ENCODE results near the gene BRD9.
"Not testable (repeated sequence)": the region's sequence is repeated elsewhere in the genome, so short reads cannot be mapped to it uniquely, and the experiment has no call there.

BRD9 gene

DNA sequence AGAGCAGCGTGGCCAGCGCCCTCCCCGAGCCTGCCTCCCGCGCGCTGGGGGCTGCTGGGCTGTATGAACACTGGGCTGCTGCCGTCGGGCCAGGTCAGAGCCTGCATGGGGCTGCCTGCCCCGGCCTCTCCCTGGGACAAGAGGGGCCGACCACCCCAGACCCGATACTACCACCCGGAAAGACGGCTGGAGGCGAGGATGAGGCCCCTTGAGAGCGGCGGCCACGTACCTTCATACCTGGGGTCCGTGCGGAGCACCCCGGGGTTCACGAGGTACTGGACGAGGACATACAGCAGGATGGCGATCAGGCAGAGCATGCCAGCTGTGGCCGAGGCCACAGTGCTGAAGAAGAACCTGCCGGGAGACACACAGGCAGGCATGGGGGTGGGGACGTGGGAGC is 49.2 kb downstream of the BRD9 start:
- DNase-seq = peak; percentile 21

DNA sequence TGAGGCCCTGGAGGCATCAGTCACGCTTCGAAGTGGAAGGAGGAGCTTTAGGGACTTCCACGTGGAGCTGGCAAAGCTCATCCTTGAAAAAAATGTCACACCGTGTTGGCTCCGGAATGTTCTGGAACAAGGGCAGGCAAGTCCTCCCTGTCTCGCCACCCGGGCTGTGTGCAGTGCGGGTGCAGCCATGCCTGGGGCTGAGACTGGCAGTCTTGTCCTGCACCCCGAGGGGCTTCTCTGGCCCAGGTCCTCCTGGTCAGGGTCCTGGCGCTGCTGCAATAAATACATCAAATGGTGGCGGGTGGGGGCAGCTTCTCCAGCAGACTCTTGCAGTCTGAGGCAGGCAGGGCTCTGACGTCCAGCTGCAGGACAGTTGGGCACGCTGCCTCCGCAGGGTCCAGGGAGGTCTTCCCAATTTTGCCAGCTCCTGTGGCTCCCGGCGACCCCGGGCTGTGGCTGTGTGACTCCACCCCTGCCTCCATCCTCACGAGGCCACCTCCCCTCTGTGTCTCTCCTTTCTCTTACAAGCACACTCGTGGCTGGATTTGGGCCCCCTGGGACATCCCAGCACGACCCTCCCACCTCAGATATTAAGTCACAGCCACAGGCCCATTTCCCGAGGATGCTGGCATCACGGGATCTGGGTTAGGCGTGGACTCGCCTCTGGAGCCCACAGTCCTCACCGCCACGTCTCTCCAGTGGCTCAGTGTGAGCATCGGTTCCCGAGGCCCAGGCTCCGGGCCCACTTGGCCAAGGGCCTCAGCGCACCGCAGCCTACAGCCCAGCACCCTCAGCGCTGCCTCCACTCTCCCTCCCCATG is 50.0 kb downstream of the BRD9 start:
- DNase-seq = peak; percentile 23

DNA sequence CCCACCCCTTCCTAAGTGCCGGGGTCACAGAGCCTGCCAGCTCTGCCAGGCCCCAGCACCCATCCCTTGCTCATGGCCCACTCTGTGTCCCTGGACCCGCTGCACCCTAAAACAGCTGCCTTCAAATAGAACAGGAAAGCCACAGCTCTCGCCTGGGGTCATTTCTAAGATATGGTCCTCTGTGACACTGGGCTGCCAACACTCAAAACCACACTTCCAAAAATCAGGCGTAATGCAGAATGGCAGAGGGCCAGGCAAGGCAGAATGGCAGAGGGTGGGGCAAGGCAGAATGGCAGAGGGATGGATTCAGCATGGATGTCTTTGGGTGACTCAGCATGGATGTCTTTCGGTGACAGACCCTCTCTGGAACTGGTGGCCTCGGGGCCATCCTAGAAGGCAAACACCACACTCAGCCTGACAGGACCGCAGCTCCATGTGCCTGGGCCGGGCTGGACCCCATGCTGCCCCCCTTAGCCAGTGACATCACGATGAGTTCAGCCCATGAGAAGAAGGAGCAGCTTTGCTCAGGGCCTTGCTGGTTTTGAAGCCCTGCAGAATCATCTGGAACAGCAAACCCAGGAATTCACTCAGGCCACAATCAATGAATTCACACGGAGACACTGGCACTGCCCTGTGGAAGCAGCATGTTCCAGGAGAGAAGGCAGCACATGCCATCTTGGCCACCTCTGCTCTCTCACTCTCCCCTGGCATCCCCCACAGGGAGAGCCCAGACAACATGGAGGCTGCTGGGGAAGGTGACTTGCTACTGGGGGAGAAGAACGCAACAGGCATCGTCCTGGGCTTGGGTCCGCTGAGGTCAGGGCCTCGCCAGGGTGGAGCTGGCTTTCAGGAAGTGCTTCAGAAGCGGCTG is 50.8 kb downstream of the BRD9 start:
- peak; percentile 26 for DNase-seq

DNA sequence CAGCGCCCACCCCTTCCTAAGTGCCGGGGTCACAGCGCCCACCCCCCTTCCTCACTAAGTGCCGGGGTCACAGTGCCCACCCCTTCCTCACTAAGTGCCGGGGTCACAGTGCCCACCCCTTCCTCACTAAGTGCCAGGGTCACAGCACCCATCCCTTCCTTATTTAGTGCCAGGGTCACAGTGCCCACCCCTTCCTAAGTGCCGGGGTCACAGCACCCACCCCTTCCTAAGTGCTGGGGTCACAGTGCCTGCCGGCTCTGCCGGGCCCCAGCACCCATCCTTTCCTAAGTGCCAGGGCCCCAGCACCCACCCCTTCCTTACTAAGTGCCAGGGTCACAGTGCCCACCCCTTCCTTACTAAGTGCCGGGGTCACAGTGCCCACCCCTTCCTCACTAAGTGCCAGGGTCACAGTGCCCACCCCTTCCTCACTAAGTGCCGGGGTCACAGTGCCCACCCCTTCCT is 51.6 kb downstream of the BRD9 start:
- DNase-seq = peak; percentile 23

DNA sequence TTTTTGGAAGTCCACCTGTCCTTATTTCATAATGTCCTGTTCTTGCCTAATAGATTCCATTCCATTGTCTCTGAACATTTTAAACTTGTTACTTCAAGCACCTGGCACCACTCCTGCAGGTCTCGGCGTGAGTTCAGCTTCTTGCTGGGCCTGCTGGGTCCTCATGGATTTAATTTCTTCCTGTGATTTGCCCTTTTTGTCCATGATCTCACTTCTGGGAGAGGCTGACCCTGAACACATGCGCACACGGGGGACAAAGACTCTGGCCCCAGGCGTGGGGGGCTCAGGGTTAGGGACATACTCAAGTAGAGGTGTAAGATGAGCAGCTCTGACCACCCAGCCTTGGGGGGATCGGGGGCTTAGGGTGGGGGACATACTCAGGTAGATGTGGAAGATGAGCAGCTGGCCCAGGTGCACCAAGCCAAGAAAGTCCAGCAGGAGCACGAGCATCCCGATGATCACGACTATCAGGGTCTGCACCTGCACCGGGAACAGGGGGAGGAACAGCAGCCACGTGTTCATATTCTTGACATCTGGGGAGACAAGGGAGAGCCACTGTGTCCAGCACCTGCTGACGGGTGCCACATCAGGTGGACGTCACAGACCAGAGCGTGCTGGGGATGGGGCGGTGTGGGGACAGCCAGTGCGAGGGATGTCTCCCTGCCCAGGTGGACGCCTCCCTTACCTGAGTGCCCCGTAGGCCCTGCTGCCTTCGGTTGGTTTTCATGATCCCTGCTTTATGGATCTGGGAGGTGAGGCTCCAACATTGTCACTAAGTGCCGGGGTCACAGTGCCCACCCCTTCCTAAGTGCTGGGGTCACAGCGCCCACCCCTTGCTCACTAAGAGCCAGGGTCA is 52.3 kb downstream of the BRD9 start:
- peak; percentile 21 for DNase-seq

DNA sequence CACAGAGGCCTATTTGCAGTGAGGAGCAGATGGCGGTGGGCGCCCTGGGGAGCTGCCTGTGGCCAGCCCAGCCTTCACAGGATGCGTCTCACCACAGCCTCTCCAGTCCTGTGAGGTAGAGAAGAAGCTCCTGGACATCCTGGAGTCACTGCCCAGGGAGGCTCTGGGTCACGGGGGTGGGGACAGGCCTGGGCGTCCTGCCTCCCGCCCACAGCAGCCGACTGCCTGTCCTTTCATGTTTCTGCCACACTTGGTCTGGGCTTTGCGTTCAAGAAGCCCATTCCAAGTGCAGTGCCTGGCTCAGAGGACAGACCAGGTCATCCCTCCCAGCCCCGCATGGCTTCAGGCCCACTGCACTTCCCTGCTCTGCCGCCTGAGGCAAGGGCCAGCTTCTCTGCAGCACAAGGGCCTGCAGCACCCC is 54.2 kb downstream of the BRD9 start:
- not testable (repeated sequence) for DNase-seq

DNA sequence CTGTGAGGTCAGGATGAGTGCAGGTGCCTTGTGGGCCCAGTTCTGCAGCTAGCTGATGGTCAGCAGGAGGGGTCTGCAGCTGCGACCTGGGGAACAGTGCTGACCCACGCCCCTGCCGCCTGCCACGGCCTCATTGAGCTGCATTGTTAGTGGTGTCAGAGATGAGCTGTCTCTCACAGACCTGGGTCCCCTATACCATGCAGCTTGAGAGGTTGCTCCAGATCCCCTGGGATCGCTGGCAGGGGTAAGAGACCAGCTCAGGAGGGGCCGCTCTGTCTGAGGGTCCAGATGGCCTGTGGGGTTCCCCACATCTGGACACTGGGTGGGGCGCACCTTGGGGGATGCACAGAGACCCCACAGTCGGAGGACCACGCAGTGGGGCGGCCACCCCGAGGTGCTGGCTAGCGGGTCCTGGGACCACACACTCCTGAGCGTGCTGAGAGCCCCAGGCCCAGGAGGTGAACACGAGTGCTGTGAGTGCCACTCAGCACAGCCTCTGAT is 54.9 kb downstream of the BRD9 start:
- DNase-seq = not testable (repeated sequence)

DNA sequence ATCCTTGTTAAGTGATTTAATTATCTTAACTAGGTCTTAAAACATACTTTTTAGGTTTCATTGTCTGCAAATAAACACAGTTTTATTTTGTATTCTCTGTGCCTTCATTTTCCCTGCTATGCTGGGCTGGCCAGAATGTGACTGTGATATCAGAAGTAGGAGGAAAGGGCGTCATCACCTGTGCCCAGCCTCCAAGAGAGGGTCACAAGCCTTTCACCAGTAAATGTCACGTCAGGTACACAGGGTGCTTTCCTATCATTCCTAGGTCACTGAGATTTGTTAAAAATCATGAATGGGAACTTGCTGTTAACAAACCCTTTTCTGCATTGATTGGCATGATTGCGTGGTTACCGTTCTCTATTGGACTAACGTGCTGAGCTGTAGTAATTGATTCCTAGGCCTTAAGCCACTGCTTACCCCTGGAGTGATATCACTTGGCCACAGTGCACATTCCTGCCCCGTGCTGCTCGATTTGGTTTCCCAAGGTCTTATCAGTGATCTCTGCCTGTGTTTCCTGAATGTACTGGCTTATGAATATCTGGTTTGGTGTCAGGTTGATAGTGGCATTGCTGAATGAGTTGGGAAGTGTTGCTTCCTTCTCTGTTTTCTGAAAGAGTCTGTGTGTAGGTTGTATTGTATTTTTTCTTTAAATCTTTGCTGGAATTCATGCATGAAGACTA is 56.5 kb downstream of the BRD9 start:
- DNase-seq = not testable (repeated sequence)

DNA sequence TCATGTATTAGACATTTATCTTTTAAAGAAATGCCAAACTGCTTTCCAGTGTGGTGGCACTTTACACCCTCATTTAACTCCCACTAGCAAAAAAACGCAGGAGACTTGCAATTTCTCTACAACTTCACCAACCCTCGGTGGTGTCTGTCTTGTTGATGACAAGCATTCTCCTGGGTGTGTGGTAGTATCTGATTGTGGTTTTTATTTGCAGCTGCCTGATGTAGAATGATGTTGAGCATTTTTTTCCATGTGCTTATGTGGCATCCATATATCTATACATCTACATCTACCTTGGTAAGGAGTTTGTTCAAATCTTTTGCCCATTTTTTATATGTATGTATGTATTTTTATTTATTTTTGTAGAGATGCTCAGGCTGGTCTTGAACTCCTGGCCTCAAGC is 58.6 kb downstream of the BRD9 start:
- DNase-seq = not testable (repeated sequence)

DNA sequence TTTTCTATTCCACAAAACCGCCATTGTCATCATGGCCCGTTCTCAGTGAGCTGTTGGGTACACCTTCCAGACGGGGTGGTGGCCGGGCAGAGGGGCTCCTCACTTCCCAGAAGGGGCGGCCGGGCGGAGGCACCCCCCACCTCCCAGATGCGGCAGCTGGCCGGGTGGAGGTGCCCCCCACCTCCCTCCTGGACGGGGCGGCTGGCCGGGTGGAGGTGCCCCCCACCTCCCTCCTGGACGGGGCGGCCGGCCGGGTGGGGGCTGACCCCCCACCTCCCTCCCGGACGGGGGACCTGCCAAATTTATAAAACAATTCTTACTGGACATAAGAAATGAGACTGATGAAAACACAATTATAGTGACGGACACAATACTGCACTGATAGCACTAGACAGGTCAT is 64.4 kb downstream of the BRD9 start:
- DNase-seq = not testable (repeated sequence)

DNA sequence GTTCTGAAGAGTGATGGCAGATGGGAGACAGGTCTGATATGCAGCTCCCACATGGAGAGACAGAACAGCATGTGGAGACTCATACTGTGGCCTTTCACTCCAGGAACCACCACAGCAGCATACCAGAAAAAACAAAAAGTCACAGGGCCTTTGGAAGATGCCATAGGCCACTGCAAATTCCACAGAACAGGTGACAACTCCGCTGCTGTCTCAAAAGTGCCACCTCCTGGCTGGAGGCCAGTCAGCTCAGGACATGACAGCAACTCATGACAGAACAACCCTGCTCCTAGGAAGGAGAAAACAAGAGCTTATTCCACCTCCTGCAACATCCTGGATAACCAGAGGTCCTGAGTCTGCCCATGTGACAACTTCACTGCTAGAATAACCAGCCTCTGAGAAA is 67.1 kb downstream of the BRD9 start:
- DNase-seq = not testable (repeated sequence)

DNA sequence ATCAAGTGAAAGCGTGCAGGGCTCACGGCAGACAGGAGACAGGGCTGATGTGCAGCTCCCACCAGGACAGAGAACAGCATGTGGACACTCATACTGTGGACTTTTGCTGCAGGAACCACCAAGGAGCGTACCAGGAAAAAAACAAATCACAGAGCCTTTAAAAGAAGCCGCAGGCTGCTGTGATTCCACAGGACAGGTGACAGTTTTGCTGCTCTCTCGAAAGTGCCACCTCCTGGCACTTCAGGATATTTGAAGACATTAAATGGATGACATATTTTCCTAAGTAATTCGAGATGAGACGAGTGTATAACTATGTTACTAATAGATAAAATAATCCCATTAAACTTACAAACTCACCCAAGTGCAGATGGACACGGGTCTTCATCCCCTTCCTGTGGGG is 71.1 kb downstream of the BRD9 start:
- no peak for DNase-seq

DNA sequence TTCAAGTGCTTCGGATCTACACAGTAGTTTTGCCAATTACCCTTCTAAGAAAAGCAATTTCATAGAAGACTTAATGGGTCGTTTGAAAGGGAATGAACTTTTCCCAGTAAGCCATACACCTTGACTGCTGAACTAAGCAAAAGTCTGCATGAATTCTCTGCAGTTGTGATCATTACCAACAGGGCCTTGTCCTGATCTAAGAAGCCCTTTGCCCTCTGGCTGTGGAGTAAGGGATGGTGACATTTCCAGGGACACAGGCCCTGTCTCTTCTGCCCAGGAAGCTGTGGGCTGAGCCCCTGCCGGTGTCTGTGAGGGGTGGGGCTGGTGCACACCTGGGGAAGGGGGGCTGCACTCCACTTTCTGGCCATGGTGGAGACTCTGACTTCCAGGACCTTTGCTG is 72.4 kb downstream of the BRD9 start:
- DNase-seq = no peak

DNA sequence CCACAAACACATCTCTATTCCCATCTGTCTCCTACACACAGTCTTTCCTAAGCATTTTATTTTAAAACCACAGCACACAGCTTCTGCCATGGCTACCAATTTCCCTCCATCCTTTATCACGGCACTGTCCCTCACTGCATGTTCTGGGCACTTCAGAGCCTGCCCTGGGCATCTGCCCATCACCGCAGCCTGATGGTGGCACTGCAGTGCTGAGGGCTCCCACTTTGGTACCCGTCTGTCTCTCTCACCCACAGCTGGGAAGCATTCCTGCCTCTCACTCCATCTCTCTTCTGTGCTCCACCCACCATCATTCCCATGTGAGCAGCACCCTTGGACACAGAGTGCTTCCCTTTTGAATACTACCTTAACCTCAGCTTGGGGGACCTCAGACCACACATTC is 73.5 kb downstream of the BRD9 start:
- DNase-seq = no peak

DNA sequence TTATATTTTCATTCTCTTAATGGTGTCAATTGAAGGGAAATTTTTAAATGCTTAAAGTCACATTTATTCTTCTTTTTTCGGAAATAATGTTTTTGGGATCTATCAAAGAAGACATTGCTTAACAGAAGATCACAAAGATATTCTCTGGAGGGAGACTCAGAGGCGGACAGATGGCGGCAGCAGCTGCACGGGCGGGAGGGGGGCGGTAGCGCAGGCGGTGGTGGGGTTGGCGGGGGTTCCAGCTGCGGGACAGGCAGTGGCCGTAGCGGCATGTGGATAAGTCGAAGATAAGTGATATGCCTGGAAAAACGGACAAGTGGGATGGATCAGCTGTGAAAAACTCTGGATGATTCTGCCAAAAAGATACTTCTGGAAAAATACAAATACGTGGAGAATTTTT is 76.4 kb downstream of the BRD9 start:
- no peak for DNase-seq

DNA sequence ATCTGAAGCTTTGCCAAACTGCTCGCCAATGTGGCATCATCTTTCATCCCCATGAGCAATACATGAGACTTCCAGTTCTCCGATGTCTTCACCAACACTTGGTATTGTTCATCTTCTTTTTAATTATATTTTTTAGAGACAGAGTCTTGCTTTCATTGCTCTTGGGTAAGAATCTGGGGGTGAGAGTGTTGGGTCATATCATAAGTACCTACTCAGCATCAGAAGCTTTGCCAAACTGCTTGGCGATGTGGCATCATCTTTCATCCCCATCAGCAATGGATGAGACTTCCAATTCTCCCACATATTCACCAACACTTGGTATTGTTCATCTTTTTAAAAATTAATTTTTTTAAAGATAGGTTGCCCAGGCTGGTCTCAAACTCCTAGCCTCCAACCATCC is 77.2 kb downstream of the BRD9 start:
- no peak for DNase-seq

All from activated CD4-positive, CD25-positive, alpha-beta regulatory T cell treated with anti-CD3 and anti-CD28 coated beads, Interleukin-2, amount 50 U/mL, for 72 hours (primary cell).